ENCODE measurements around the gene FRRS1.
"Not testable (repeated sequence)": the region's sequence is repeated elsewhere in the genome, so short reads cannot be mapped to it uniquely, and the experiment has no call there.

The FRRS1 gene

DNA sequence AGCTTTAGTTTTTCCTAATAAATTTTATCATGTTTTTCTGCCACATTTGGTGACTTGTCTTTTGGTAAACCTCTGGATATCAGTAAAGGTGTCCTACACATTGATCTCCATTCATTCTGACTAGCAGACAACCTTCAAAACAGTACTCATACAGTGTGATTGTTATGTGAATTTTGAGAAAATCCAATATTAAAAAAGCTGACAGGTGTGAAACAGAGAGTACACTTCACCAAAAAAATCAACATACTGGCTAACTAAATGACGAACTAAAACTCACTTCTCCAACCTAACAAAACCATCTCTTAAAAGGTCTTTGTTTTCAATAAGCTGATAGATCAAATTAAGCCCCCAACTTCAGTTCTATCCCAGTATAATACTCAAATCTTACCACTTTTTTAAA, 1.5 kb downstream of the FRRS1 start:
- no peak for DNase-seq (ENCODE audit: low read depth in 2 of 2)

DNA sequence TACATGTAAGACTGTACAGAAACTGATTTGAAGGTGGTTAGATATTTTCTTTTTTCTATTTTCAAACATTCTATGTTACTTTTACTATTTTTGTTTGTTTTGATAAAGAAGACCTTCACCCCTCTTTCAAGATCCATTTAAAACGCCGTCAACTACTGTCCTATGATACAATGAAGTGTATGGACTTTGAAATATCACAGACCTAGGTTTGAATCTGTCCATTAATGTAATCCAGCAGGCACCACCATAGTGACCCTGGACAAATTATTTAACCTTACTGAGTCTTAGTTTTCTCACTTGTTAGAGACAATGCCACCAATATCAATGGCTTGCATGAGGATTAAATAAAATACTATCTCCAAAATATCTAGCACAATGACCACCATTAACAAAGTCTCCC, 2.0 kb downstream of the FRRS1 start:
- DNase-seq (ENCODE audit: low read depth in 2 of 2): no peak

DNA sequence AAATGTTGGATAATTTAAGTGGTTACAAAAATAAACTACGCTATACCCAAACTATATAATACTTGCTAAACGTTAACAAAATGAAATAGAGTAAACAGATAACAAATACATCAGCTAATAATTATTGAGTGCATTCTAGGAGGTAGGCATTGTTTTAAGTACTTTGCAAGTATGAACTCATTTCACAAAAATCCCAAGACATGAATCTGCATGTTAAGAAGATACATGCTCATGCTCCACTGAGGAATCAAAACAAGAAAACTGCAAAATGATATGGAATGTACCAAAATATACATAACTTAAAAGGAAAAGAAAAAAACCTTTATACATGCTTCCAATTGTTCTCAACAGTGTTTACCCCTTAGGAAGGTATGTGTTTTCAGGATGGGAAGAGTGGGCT, 2.5 kb downstream of the FRRS1 start:
- DNase-seq (ENCODE audit: low read depth in 2 of 2): no peak

DNA sequence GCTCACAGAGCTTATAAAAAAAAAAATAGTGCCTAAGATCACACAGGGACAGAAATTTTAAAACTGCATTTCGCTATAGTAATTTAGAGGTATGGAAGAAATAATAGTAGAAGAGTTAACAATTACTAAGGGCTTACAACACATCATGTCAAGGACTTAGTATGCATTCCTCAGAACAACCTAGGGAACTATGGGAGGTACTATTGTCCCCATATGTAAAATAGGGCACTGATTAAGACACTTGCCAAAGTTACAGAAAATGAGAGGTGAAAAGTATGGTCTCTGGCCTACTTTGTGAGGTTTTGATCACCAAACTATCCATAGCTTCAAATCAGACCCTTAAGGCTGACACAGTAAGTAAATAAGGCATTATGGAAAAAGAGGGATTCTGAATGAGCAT, 4.7 kb downstream of the FRRS1 start:
- DNase-seq (ENCODE audit: low read depth in 2 of 2): no peak

DNA sequence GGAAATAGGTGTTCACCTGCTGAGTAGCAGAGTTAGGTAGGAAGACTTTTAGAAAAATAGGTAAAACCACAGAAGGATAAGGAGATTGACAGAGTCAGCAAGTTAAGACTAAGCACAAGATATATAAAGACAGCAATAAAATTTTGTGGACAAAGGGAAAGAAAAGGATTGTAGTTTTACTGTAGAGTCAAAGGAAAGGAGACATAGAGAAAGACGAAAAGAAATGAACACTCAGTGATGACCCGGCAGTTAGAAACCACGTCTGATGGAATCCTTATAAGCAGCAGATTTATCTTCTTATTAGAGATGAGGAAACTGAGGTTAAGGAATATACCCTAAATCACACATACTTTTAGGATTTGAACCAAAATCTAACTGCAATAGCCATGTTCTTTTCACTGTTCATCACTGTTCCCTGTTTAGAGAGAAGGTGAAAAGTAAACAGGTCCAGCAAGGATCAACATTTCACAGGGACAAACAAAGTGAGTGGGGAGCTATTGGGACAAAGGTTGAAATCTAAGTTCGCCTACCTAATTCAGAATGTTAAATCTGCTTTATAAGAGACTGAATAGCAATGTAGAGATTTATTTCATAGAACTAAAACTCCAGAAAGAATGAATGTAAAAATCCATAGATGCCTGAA, 6.8 kb downstream of the FRRS1 start:
- DNase-seq (ENCODE audit: low read depth in 2 of 2): no peak

DNA sequence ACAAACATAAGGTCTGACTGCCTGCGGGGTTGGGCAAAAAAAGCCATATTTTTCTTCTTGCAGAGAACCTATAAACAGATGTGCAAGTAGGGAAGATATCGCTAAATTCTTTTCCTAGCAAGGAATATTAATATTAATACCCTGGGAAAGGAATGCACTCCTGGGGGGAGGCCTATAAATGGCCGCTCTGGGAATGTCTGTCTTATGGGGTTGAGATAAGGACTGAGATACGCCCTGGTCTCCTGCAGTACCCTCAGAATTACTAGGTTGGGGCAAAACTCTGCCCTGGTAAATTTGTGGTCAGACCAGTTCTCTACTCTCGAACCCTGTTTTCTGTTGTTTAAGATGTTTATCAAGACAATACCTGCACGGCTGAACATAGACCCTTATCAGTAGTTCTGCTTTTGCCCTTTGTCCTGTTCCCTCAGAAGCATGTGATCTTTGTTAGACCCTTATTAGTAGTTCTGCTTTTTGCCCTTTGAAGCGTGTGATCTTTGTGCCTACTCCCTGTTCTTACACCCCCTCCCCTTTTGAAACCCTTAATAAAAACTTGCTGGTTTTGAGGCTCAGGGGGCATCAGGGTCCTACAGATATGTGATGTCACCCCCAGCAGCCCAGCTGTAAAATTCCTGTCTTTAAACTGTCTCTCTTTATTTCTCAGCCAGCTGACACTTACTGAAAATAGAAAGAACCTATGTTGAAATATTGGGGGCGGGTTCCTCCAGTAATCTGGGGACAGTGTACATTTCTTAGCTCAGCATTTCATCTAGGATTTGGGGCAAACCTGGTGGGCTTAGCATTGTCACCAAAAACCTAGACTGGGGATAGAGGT, 7.5 kb downstream of the FRRS1 start:
- not testable (repeated sequence) for DNase-seq (ENCODE audit: low read depth in 2 of 2)

DNA sequence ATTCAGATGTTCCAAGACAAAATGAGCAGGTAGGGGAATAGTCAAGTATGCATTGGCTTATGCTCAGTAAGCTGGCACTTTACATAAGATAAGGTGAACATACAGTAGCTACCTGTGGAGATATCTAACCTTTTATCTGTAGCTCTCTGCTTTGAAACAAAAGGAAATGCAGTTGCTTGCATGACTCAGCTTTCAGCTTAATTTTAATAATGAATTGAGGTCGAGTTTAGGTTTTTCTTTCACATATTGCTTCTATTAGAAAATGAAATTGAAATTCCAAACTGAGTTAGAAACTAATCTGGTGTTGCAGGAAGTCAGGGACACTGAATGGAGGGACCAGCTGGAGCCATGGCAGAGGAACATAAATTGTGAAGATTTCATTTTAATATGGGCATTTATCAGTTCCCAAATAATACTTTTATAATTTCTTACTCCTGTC, 8.3 kb downstream of the FRRS1 start:
- DNase-seq (ENCODE audit: low read depth in 2 of 2): no peak

DNA sequence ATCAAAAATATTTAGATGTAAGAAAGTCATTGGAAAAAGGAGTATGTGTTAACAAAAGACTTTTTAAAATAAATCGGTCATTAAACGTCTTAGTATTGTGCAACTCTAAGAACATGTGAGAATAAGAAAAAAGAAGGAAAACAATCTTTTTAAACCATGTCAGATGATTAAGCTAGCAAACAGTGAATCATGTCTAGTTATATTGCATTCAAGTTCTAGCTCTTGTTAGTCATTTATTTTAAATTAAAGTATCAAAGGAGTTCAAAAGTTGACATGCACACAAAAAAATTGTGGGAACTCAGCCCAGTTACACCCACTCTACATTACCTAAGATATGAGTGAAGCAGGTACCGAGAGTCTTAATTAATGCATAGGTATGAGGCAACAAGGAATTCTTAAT, 9.8 kb downstream of the FRRS1 start:
- DNase-seq (ENCODE audit: low read depth in 2 of 2): no peak

DNA sequence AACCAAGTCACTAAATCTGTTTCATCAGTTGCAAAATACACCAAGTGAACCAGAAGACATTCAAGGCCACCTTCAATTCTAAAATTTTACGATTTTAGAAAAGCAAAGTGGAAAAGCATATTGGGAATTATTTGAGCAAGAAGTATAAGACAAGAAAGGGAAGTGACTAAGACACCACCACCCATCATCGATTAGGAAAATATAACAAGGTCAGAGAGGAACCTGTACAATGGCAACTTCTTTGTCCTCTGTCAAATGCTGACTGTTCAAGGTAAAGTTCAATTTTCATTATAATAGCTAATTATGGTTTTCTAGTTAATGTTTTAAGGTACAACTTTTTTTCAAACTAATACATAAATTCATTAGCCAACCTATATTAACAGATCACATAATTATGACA, 10.8 kb downstream of the FRRS1 start:
- no peak for DNase-seq (ENCODE audit: low read depth in 2 of 2)

DNA sequence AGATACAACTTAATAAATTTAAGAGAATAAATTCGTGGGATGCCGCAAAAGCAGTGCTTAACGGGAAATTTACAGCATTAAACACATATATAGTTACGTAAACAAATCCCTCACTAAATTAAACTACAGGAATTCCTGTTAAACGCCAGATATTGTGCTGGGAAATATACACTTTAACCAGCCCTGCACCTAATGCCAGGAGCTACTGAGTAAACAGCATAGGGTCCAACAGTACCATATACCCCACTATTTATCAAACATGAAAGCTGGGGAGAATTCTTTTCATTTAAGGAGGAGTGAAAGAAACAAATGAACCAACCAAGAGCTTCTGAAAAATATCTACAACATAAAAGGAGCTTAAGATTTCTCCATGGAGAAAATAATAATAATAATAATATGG, 11.7 kb downstream of the FRRS1 start:
- no peak for DNase-seq (ENCODE audit: low read depth in 2 of 2)

DNA sequence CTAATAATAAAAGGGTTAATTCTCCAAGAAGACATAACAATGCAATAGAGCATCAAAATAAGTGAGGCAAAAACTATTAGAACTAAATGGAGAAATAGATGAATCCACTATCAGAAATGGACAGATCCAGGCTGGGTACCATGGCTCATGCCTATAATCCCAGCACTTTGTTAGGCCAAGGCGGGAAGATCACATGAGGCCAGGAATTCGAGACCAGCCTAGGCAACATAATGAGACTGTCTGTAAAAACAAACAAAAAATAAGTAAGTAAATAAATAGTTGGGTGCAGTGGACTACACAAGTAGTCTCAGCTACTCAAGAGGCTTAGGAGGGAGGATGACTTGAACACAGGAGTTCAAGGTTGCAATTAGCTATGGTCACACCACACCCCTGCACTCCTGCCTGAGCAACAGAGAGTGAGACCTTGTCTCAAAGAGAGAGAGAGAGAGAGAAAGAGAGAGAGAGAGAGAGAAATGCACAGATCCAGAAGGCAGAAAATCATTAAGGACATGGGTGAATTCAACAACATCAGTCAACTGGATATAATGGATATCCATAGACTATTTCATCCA, 12.3 kb downstream of the FRRS1 start:
- DNase-seq (ENCODE audit: low read depth in 2 of 2): no peak

DNA sequence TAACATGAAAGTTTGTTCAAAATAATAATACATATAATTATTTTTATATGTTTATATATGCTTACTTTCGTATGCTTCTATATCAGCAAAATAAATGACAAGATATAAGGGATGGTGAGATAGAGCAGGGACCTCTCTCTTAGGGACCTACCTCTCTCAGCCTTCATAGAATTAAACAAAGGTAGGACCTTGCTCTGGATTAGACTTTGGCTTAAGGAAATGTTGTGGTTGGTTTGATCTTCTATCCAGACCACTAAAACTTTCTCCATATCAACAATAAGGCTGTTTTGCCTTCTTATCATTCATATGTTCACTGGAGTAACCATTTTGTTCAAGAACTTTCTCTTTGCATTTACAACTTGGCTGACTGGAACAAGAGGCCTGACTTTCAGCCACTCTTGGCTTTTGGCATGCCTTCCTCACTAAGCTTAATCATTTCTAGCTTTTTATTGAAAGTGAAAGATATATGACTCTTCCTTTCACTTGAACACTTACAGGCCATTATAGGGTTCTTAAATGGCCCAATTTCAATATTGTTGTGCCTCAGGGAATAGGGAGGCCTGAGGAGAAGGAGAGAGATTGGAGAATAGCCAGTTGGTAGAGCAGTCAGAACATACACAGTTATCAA, 14.4 kb downstream of the FRRS1 start:
- DNase-seq (ENCODE audit: low read depth in 2 of 2): no peak

DNA sequence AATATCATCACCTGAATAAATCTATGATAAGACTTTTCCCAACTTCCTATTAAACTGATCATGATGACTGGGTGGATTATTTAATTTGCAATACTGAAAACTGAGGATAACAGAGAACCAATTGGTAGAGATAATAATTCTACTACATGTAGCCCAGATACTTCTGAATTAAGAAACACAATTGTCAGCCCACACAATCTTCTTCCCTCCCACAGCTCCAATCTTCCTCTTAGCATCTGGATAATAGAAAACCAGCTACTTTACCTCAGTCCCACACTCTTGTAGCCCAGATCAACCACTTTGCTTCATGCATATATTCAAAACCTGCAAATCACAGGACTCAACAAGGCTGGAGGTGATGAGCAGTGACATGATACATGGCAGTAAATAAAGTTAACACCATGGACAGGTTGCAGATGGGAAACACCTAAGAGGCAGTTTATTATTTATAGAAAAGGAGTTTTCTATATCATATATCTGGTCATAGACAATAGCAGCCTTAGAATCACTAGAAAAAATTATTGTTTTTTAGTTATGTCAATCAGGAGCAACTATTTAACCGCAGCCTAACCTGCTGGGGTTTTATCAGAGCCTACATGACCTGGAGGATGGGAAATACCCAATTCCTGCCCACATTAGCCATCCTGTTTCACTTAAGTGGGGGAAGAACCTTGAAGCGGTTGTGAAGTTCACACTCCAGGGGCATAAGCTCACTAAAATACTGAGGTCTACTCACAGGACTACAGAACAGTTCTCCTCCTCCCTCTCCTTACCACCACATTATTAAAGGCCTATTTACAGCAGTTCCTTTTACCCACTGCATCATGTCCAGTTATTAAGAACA, 16.7 kb downstream of the FRRS1 start:
- no peak for DNase-seq (ENCODE audit: low read depth in 2 of 2)

DNA sequence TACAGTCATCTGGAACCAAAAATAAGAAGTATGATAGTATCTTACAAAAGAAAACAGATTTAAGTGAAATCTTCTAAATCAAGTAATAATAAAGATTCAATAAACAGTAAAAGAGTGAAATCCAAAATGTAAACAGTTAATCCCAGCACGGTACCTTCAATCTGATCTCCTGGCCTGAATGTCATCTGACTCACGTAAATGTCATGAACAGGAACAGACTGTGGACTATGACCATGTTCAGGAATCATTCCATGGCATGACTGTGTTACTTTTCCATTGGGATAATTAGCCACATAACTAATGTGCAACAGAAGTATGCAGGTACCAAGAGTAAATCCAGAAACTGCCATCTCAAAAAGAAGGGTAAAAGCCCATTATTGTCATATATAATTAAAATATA, 18.0 kb downstream of the FRRS1 start:
- DNase-seq (ENCODE audit: low read depth in 2 of 2): no peak

DNA sequence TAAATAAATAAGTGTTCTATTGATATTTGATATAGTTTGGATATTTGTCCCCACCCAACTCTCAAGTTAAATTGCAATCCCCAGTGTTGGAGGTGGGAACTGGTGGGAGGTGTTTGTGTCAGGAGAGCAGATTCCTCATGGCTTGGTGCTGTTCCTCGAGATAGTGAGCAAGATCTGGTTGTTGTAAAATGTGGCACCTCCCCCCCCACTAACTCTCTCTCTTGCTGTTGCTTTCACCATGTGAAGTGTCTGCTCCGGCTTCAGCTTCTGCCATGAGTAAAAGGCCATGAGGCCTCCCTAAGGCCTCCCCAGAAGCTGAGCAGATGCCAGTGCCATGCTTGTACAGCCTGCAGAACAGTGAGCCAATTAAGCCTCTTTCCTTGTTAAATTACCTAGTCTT, 20.8 kb downstream of the FRRS1 start:
- DNase-seq (ENCODE audit: low read depth in 2 of 2): no peak

DNA sequence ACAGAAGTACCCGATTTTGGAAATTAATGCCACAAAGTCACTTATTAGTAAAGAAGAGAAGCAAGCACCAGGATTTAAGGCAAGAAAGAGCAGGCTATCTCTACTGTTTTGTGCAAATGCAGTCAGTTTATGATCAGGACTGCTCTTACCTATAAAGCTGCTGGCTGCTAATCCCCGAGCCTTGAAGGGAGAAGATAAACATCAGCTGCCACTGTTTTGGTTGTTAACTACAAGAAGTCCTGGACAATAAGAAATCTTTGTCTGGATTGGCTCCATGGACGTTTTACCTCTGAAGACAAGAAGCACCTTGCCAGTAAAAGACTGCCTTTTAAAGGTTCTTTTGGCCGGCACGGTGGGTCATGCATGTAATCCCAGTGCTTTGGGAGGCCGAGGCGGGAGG, 21.4 kb downstream of the FRRS1 start:
- DNase-seq (ENCODE audit: low read depth in 2 of 2): no peak

DNA sequence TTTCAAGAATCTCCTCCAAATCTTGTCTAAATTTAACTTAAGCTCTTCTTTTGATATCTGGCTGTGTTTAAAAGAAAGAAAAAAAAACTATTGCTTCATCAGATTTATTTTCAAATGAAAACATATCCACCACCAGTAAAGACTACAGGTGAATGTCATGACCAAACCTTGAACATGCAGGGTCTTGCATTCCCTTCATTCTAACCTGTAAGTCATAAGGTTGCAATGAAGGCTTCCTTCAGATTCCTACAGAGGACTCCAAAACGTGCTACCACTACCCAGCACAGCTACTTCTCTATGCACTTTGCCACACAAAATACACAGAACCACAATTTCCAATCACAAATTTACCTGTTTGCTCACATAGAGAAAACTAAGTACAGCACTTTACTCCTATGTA, 26.3 kb downstream of the FRRS1 start:
- no peak for DNase-seq (ENCODE audit: low read depth in 2 of 2)

DNA sequence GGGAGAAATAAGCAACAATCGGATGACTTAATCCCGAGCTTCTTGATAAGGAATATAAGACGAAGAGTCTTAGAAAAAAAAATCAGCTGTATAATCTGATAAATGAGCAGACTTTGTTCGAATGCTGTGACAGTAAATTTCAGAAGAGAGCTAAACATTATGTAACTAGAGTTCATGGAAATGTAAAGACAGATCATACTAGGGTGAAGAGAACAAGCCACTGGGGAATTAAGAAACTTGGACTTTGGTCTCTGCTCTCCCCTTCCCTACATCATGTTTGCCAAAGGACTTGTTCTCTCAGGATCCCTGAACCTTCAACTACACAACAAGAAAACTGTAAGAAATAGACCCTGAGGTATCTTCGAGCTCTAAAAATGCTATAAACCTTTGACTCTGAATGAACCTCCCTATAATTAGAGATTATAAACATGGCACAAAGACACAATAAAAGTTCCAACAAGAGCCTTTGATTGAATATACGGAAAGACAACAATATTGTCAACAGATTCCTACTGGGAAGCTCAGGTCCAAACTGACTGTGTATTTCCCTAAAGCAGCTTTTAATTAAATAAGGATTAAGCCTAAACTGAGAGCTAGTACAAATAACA, 27.5 kb downstream of the FRRS1 start:
- DNase-seq (ENCODE audit: low read depth in 2 of 2): no peak

DNA sequence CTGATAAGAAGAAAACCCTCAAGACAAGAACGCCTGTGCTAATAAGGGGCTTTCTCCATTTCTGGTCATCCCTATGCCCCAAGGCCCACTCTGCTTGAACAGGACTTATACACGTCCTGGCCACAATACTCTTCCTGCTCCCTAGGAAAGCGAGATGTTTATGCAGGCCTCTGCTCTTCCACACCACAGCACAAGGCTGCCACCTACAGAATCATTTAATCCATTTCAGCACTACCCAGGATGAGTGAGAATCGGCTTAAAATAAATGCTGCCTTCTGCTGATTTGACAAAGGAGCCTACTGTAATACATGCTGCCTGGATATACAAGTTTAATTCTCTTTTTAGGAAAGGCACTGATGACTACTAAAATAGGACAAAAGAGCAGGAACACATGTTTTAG, 29.4 kb downstream of the FRRS1 start:
- no peak for DNase-seq (ENCODE audit: low read depth in 2 of 2)

DNA sequence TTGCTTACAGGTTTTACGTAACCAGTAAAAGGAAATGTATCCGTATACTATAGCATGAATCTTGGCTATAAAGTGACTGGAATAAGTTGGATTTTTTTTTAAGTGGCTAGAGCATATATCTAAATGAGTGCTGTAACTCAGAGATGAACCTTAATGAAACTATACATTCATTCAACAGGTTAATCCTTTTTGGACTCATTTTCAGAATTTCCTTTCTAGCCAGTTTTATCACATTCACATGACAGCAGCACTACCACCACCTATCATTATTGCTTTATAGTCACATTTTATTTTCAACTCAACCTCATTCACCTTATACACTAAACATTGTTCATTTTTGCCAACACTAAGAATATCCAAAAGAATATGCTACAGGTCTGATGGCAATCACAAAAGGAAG, 30.6 kb downstream of the FRRS1 start:
- DNase-seq (ENCODE audit: low read depth in 2 of 2): no peak

DNA sequence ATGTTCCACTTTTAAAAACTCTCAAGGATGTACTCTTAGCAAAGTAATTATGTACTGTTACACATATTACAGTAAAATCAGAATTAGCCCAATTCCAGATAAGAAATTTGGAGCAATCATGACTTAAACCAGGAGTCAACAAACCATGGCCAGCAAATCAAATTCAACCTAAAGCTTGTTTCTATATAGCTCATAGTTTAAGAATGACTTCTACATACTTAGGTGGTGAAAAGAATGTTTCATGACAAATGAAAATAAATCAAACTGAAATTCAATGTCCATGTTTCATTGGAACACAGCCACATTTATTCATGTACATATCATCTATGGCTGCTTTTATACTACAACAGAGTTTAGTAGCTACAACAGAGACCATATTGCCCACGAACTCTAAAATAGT, 35.1 kb downstream of the FRRS1 start:
- DNase-seq (ENCODE audit: low read depth in 2 of 2): no peak

Data from activated CD4-positive, alpha-beta T cell treated with anti-CD3 and anti-CD28 coated beads for 24 hours (primary cell).